Endometrial microvascular endothelial cells (primary cell): ENCODE measurements around the gene RGP1. TPM values are rescaled to one million over a fixed set of nuclear protein-coding genes. Genes with fewer than 3 reads are reported as not detected.

ENCODE experiments used
- in situ Hi-C: cut with HindIII; loops from 2 replicates; pipeline ENCODE4 v1.10.0; 2017; ENCODE audit warnings: low sequenced_read_pairs, low pct_unique_long_range_greater_than_20kb; ENCODE audit errors: inconsistent ontology term
- total RNA-seq: library from RNA; depleted of rRNA; stranded (reverse); fragments of >200 nt; gene quantifications from one replicate; pipeline ENCODE4 v1.2.3, GENCODE V29; 2015; ENCODE audit errors: inconsistent ontology term

RGP1 gene, protein sequence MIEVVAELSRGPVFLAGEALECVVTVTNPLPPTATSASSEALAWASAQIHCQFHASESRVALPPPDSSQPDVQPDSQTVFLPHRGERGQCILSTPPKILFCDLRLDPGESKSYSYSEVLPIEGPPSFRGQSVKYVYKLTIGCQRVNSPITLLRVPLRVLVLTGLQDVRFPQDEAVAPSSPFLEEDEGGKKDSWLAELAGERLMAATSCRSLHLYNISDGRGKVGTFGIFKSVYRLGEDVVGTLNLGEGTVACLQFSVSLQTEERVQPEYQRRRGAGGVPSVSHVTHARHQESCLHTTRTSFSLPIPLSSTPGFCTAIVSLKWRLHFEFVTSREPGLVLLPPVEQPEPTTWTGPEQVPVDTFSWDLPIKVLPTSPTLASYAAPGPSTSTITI
- 17.2 TPM for total RNA-seq

DNA sequence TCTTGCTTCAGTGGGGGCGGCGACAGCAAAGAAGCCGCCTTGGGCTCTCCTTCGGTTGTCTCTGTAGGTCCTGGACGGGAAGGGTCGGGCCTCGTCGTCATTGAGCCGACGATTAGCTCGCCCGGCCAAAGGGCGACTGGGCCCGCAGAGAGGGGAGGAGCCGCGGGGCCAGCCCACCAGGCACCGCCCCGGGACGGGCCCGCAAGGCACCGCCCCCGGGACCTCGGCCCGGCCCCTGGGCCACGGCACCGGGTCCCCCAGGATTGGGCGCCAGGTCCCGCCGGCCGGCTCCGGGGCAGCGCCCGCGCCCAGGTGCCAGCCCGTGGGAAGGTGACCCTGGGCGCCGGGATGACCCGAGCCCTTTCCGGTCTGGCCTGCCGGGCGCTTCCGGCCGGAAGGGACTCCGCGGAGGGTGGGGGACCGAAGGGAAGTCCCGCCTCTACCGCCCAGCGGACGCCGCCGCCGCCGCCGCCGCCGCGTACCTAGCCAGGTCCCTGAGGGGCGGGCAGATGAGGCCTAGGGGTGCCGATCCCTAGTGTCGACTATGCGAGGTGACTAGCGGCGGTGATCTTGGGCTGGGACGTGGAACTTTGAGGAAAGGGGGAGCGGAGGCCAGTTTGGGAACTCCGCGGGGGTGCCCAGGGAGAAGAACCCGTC, at the start of gene RGP1, which contains the start of gene GBA2:
Gene RGP1, plus strand, starts transcription at position 430 of the 657 bp plus-strand sequence. CDS start 469 bp downstream, outside the sequence.
Gene GBA2, minus strand, starts transcription at position 371 of the 657 bp plus-strand sequence. CDS start 524 bp downstream, outside the sequence.
- in situ Hi-C loops = loop anchor here (10.0 kb wide), 1 partner anchor 76 kb away; the partner anchor contains the start of genes FAM221B and TMEM8B

DNA sequence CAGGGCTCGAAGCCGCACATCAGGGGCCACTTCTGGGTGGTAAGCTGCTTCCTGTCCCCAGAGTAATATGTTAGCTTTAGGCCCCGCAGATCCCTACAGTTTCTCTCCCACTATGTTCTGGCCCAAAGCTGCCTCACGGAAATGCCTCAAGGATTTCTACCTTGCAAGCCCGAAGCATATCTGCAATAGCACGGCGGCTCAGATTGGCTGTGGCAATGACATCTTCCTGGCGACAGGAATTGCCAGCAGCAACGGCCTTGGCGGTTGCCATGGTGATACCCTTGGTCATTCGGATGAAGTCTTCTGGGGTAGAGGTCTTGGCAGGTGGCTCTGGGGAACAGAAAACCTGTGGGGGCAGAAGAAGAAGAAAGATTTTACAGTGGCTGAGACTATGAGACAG, 49.1 kb upstream of the RGP1 start:
- in situ Hi-C loops = no loop called here

DNA sequence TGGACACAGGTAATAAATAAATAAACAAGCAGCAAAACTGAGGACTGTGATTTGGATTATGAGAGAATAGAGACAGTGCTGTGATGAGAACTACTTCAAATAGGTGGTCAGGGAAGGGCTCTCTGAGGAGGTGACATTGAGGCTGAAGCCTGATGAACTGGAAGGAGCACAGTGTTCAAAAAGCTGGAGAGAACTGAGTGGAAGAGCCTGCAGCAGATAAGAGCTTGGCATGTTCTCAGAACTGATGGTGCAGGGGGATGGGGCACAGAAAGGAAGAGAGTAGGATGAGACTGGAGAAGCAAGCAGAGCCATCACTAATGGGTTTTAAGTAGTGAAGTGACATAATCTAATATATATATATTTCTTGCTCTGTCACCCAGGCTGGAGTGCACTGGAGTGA, 48.1 kb upstream of the RGP1 start:
- in situ Hi-C loops = no loop called here

DNA sequence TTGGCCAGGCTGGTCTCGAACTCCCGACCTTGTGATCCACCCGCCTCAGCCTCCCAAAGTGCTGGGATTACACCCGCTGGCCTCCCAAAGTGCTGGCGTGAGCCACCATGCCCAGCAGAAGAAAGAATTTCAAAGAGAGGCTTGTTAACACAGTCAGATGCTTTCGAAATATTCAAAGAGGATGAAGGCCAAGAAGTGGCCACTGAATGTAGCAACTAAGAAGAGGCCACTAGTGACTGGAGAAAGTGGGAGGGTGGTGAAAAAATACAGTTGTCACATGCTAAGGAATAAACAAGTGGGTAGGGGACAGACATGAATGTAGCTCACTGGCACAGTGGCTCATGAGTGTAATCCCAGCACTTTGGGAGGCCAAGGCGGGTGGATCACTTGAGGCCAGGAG, 46.4 kb upstream of the RGP1 start:
- in situ Hi-C loops = no loop called here

DNA sequence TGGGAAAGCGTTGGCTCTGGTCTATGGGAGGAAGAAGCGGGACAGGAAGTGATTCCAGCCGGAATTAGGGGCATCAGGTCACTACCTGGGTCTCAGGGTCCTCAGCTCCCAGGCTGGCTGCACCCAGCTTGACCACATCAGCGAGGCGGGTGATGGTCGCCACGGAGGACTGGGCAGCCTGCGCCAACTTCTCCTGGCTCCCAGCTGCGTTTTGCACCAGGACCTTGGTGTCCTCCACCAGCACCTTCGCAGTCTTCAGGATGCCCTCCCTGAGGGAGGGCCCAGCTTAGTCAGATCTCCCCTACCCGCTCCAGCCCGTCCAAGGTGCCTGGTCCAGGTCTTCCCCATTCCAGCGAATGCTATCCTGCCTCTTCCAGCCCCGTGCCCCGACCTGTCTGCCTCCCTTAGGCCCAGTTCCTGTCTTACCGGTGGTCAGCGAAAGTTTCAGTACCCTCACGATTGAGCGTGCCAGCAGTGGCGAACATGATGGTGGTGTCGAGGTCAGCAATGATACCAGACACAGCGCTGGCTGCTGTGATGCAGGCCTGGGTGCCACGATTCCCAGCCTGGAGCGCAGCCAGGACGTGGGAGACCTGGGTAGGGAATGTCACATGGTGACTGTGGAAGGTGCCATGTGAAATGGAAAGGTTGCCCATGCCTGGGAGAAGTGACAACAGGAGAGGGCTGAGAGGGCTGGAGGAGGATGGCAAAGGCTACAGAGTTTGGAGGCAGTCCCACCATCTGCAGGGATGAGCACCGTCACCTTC, 45.0 kb upstream of the RGP1 start:
- in situ Hi-C loops = no loop called here

DNA sequence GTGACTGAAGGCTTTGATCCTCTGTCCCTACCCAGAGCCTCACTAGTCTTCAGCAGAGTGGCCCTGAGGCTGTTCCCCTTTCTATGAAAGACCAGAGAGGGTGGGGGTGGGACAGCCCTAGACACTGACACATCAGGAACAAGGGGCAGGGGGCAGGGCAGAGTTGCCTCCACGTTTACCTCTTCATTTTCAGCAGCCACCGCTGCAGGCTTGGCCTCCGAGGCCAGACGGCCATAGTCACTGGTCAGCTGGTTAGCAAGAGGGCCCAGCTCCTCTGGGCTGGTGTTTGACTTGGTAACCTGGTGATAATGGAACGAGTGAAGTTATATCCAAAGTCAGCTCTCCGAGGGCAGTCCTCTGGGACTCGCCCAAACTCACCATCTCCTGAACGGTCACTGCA, 43.7 kb upstream of the RGP1 start:
- in situ Hi-C loops = no loop called here

DNA sequence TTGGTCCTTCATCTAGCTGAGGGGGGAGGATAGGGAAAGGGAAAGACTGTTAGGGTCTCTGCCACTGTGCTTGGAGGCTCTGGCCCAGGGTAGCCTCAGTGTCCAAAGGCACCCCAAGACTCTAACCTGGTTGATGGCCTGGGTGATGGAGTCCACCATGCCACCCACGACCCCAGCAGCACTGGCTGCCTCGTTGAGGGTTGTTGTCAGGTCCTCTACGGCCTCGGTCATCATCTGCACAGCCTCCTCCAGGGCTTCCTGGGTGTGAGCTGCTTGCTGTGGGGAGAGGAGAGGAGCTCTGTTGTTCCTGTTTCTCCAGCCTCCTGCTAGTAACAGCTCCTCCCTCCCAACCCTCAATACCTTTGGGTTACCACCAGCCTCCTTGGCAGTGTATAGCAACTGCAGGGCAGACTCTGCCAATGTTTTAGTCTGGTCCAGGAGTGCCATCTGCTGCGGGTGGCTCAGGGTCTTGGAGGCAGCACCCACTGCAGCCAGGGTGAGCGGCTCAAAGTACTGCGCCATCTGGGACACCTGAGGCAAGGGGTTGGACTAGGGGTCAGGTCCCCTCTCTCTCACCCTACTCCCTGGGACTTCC, 43.2 kb upstream of the RGP1 start:
- in situ Hi-C loops = no loop called here

DNA sequence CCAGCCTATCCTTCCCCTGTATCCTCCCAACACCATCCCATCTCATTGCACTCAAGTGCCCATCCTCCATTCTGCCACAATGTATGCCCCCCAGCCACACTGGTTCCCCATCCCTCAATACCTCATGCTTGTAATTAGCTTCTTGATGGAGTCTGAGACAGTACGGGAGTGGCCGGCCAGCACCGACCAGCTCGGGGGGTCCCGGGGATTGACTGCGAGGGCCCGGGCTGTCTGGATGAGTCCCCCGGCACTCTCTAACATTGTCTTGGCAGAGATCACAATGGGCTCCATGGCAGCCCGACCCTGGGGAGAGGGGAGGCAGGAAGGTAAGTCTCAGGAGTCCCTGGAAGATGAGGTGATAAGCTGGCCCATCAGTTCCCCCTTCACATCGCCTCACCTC, 42.1 kb upstream of the RGP1 start:
- in situ Hi-C loops = no loop called here

DNA sequence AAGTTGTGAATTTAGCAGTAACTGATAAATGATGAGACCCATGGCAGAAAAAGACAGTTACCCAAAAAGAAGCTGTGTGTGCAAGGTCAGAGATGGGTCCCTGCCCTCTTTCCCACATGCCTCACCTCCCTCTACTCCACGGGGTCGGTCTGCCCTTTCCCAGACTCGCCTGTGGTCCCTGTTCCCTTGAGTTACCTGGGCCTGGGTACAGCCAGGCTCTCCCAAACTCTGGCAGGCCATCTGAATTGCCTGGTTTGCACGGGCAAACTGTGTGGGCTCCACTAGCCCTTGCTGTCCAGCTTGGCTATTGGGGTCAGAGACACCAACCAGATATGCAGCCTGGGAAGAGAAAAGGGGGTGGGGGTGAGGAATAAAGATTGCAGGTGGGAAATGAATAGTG, 40.9 kb upstream of the RGP1 start:
- in situ Hi-C loops = no loop called here

DNA sequence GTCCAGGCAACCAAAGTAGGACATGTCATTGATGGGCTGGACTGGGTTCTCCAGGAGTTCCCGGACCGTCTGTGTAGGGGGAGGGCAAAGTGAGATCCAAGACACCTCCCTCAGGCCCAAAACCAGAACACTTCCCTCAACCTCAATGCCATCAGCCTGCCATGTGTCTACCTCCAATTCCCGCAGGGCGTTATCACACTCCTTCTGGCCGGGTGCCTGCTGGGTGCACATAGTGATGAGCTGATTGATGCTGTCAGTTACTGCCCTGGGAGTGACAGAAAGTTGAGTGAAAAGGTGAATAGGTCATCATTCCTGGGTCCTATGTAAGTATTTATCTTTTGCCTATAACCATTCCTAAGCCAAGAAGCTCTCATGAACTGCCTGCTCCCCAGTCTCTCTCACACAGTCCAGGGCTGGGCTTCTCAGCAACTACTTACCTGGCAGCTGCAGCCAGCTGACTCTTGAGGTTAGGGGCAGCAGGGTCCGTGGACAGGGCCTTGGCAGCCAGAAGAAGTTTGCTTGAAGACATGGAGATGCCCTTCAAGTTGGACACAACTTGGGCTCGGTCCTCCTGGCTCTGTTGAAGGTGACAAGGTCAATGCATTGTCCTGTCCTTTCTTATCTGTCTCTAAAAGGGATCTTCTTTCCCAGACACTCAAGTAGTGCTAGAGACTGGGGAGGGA, 38.1 kb upstream of the RGP1 start:
- in situ Hi-C loops = no loop called here

DNA sequence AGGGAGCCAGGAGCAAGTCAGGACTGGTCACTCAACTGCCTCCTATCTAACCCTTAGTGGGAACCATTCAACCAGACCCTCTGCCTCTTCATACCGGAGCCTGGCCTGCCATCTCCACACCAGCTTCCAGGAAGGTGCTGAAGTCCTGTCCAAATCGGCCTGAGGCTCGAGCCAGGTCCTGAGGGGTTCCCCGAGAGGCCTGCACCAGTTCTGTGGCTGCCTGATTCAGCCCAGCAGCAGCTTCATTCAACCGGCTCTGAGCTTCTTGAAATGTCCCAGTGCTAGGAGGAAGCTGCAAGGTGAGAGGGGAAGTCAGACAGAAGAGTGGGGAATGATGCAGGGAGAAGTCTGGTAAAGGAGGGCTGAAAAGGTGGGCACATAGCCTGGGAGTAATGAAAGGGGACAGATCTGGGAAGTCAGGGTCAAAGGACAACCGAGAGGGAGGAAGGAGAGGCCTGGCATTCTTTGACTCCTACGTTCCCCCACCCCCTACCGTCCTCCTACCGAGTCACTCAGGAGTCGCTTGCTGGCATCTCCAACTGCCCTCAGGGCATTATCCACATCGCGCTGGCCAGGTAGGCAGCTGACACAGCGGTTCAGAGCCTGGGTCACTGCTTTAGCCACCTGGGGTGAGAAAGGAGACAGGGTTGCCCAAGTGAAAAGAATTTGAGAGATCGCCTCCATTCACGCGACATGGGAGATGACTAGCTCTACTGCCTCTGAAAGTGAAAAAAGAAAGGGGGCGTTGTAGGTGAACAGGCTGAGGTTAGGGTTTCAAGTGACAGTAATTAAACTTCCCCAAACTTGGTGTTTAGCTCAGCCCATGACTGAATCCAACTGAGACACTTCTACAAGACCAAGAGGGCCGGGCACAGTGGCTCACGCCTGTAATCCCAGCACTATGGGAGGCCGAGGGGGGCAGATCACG, 37.3 kb upstream of the RGP1 start:
- in situ Hi-C loops = no loop called here

DNA sequence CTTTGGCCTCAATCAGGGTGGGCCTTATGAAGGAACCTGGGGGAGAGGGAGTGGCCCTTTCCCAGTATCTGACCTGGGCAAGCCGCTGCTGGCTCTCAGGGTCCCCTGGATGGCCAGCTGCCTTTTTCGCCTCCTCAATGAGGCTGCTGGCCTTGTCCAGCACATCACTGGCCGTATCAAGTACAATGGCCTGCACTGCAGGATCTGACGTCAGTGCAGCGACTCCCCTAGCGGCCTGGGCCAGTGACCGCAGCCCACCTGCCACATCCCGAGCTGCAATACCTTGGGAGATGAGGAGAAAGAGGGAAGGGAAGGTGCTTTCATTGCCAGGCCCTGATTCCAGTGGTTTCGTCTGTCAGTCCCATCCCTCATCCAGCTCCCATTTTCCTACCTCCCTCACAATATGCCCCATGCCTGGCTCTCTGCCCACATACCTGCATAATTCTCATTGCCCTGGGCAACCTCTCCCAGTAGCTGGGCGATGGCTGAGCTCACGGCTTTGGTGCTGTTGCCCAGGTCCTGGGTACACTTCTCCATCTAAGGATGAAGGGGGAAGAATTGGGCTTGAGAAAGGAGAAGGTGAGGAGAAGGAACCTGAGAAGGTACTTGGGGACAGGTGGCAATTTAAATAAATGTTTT, 36.2 kb upstream of the RGP1 start:
- in situ Hi-C loops = no loop called here

DNA sequence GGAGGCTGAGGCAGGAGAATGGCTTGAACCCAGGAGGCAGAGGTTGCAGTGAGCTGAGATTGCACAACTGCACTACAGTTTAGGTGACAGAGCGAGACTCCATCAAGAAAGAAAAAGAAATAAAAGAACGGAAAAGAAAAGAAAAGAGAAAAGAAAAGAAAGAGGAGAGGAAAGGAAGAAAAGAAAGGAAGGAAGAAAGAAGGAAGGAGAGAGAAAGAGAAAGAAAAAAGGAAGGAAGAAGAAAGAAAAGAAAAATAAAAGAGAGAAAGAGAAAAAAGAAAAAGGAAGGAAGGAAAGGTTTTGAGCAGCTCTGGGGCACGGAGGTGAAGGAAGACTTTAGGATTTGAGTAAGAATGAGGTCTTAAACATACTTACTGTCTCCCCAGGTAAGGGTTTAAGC, 35.5 kb upstream of the RGP1 start:
- in situ Hi-C loops = no loop called here

DNA sequence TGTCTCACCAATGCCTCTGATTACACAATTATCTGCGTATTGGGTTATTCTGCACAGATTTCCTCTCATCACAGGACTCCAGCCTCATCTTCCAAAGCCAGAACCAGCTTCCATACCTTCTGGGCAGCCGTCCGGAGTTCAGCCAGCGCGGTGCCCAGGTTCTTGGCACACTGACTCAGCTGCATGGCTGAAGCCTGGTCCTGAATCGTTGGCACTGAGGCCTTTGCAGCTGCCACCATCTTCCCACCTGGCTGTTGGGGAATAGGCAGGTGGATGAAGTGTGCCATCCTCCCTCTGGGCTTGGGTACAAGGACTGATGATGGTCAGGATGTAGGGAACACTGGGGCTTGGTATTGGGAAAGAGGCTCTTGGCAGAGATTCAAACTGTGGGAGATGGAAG, 35.0 kb upstream of the RGP1 start:
- in situ Hi-C loops = no loop called here

DNA sequence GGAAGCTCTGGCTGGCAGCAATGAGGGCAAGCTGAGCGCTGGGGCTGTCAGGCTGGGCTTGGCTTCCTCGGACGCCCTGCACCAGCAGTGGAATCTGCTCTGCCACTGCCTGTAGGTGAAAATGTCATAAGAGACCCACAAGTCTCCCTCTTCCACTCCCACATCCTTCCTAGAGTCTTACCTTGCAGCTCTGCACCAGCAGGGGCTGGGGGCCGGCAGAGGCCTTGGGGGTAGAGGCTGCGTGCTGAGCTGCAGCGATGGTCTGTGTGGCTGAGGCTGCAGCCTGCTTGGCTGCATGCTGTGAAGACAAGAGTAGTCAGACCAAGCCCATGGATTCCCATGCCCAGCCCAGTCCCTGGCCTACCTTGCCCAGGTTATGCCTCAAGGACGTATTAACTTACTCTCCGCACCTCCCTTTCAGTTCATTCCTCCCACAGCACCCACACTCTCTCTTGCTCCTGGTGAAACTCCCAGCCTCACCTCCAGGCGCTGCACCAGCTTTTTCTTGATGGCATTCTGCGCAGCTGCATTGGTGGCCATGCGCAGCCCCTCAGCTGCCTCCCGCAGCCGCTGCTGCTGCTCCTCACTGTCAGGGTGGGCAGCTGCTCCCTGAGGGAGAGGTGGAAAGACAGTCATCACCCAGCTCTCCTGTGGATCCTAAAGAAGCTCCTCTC, 34.4 kb upstream of the RGP1 start:
- in situ Hi-C loops = no loop called here

DNA sequence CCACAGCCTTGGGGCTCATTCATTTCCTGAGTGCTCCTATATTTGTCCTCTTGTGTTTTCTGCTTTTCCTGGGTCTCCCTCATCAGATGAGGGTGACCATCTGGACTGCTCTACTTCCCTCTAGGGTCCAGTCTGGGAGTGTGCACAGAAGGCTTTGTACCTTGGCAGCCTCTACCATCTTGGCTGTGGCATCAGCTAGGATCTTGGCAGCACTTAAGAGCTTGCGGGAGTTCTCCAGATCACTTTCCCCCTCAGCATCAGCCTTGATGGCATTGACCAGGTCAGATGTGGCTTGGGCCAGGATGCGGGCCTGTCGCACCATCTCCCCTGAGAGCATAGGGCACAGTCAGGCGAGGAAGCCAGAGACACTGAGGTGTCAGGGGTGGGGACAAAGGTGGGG, 32.9 kb upstream of the RGP1 start:
- in situ Hi-C loops = no loop called here
